HepG2 (cell line): ENCODE measurements around the gene SCRT2. TPM values are rescaled to one million over a fixed set of nuclear protein-coding genes. Genes with fewer than 3 reads are reported as not detected.

ENCODE experiments used
- ATF5 ChIP-seq: sonication (generic); formaldehyde crosslinking; IDR thresholded peaks from 2 replicates; pipeline ENCODE4 v1.4.0; 2020; ENCODE audit warnings: mild to moderate bottlenecking, low read depth, missing genetic modification reagents
- FLYWCH1 ChIP-seq: sonication (generic); formaldehyde crosslinking; IDR thresholded peaks from 2 replicates; pipeline ENCODE4 v1.8.1; 2023; ENCODE audit warnings: mild to moderate bottlenecking, missing genetic modification reagents
- GLMP ChIP-seq: sonication (generic); formaldehyde crosslinking; IDR thresholded peaks from 2 replicates; pipeline ENCODE4 v1.9.0; 2021; ENCODE audit warnings: missing genetic modification reagents, mild to moderate bottlenecking, borderline replicate concordance
- HNRNPUL1 ChIP-seq: fragments of 200-400 bp; formaldehyde crosslinking; IDR thresholded peaks from 2 replicates; pipeline ENCODE4 v1.6.1; 2017; ENCODE audit warnings: low read depth, mild to moderate bottlenecking, low read length, moderate library complexity
- IRF1 ChIP-seq: sonication (generic); formaldehyde crosslinking; IDR thresholded peaks from 2 replicates; pipeline ENCODE4 v1.4.0; 2020; ENCODE audit warnings: low read depth, mild to moderate bottlenecking, missing genetic modification reagents
- SNAI1 ChIP-seq: sonication (generic); formaldehyde crosslinking; IDR thresholded peaks from 2 replicates; pipeline ENCODE4 v1.5.0; 2020; ENCODE audit warnings: mild to moderate bottlenecking, missing genetic modification reagents, borderline replicate concordance
- TFDP2 ChIP-seq: sonication (generic); formaldehyde crosslinking; IDR thresholded peaks from 2 replicates; pipeline ENCODE4 v1.4.0; 2020; ENCODE audit warnings: missing genetic modification reagents
- ZNF512 ChIP-seq: sonication (generic); formaldehyde crosslinking; IDR thresholded peaks from 2 replicates; pipeline ENCODE4 v1.4.0; 2020; ENCODE audit warnings: mild to moderate bottlenecking, missing genetic modification reagents
- ZNF709 ChIP-seq: sonication (generic); formaldehyde crosslinking; IDR thresholded peaks from 2 replicates; pipeline ENCODE4 v1.5.0; 2020; ENCODE audit warnings: mild to moderate bottlenecking, missing genetic modification reagents
- polyA plus RNA-seq, 8 experiments: library from polyadenylated mRNA; depleted of rRNA in 3 of 8; stranded (reverse) in 7 of 8; unstranded in 1 of 8; fragments of >200 nt; fragmentation: Illumina TruSeq in 4 of 8; extraction: Trizol in 4 of 8; gene quantifications; 2 replicates each; pipeline versions ENCODE4 v1.2.1 to v1.2.3, GENCODE V29; 2011 to 2016; ENCODE audit warnings: low read depth in 4 of 8, missing spikeins in 1 of 8, mixed read lengths in 1 of 8; ENCODE audit not compliant: insufficient read depth in 1 of 8
- total RNA-seq, 5 experiments: library from RNA; depleted of rRNA; stranded (reverse); fragments of >200 nt; fragmentation: Illumina TruSeq; extraction: Trizol; gene quantifications; 2 replicates each; pipeline ENCODE4 v1.2.3, GENCODE V29; 2016; ENCODE audit warnings: low read depth in 1 of 5

Gene SCRT2
- total and polyA plus RNA-seq, 2 of the 13 experiments (the other 11 are each of a cell fraction or from before 2014, with no cell fraction given) = not detected

- TF ChIP-seq IRF1 (CRISPR knock-in tag) (no peak), GLMP (no peak), FLYWCH1 (no peak), HNRNPUL1 (no peak), TFDP2 (CRISPR knock-in tag) (no peak), SNAI1 (CRISPR knock-in tag) (no peak), ZNF709 (CRISPR knock-in tag) (no peak), ZNF512 (CRISPR knock-in tag) (no peak), ATF5 (CRISPR knock-in tag) (no peak)
These were observed 8.7 kb downstream of the SCRT2 start (continued) for GRCh38 chr20:666877-667276.
